ENCODE data around the gene MON2.

- TF ChIP-seq EP300 (IDR thresholded peaks at IDR 0.05) = no peak
- TF ChIP-seq POLR2AphosphoS5 (IDR thresholded peaks at IDR 0.05) = no peak
- TF ChIP-seq POLR2A (IDR thresholded peaks at IDR 0.05) = no peak
Measured at GRCh38 chr12:62512901-62513300, 46.3 kb downstream of the MON2 start.

Data from stomach (tissue), 4 donors.